ENCODE results near the gene ZMIZ1. TPM values are rescaled to one million over a fixed set of nuclear protein-coding genes. Genes with fewer than 3 reads are reported as not detected.
"Not testable (repeated sequence)": the region's sequence is repeated elsewhere in the genome, so short reads cannot be mapped to it uniquely, and the experiment has no call there.

Gene ZMIZ1
- total RNA-seq, 6 experiments from 2014 or later, result 38.6 to 60.3 (median 51.2) TPM

DNA sequence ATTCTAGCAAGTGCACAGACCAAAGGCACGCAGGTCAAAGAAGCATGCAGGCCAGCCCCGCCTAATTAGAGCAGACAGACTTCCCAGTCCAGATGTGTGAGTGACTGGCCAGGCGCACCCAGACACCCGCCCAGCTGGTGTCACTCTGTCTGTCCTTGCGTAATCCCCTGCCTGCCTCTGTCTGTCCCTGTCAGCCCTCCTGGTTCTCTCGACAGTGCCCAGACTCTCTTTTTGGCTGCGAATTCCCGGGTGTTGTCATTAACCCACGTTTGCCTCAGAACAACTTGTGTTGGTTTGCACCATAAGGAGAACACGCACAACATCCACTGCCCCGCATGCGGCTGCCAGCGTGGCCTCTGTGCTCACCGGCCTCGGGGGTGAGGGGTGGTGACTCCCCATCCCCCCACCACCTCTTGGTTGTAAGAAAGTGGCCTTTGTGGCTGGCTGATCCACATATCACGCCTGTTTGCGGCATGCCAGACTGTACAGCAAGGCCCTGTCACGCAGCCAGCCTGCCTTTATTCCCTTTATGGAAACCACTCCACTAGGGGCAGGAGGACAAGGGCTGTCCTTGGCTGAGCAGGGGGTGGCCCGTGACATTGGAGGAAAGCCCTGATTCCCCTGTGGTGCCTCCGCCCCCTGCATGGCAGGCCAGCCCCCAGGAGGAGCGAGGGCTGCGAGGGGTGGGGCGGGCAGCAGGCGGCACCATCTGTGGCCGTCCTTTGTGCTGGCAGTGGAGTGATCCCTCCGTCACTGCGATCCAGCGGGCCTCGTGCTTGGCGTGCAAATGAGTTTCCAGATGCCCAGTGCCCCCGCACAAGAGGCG, 205.7 kb downstream of the ZMIZ1 start:
- H3K4me3 Mint-ChIP-seq, result peak overlapping the region; percentile 10; the same call in 1 of the 2 replicates
- no peaks in the 10 kb centered on the region; the same call in none of the 2 replicates for H3K36me3 Mint-ChIP-seq (ENCODE audit: low read depth)
- TF ChIP-seq, protein P1, sequence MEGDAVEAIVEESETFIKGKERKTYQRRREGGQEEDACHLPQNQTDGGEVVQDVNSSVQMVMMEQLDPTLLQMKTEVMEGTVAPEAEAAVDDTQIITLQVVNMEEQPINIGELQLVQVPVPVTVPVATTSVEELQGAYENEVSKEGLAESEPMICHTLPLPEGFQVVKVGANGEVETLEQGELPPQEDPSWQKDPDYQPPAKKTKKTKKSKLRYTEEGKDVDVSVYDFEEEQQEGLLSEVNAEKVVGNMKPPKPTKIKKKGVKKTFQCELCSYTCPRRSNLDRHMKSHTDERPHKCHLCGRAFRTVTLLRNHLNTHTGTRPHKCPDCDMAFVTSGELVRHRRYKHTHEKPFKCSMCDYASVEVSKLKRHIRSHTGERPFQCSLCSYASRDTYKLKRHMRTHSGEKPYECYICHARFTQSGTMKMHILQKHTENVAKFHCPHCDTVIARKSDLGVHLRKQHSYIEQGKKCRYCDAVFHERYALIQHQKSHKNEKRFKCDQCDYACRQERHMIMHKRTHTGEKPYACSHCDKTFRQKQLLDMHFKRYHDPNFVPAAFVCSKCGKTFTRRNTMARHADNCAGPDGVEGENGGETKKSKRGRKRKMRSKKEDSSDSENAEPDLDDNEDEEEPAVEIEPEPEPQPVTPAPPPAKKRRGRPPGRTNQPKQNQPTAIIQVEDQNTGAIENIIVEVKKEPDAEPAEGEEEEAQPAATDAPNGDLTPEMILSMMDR (IDR thresholded peaks at IDR 0.05), result peak; percentile 21; the same call in 1 of the 2 replicates
- peaks cover 38% of the 10 kb centered on the region for H3K4me1 Mint-ChIP-seq (ENCODE audit: low read depth)
- peak overlapping the region; percentile 77 for H3K27ac Mint-ChIP-seq
- peak; percentile 45 for DNase-seq
- H3K9me3 Mint-ChIP-seq, result no peaks in the 10 kb centered on the region
- H3K27me3 Mint-ChIP-seq (ENCODE audit: insufficient read depth), result peaks cover 11% of the 10 kb centered on the region

DNA sequence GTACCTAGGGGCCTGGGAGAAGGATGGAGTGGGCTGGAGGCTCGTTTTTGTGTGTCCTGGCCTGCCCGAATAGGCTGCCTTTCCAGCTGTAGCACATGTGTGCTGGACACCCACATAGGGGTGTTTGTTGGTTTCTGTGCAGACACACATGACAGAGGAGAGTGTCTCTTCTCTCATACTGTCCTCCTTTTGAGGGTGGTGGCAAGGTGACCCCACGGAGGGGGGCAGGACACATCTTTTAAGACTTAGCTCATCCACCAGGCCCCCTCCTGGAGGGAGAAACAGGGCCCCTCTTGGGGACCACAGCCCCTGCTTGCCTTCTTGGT, 206.3 kb downstream of the ZMIZ1 start:
- TF ChIP-seq, protein P1 (IDR thresholded peaks at IDR 0.05), result no peak
- Mint-ChIP-seq H3K27me3 (ENCODE audit: insufficient read depth) (peaks cover 7% of the 10 kb centered on the region), H3K4me1 (ENCODE audit: low read depth) (peaks cover 32% of the 10 kb centered on the region), H3K4me3 (no peak overlapping the region; the same call in 1 of the 2 replicates), H3K27ac (peak overlapping the region; percentile 77), H3K9me3 (no peaks in the 10 kb centered on the region), H3K36me3 (ENCODE audit: low read depth) (no peaks in the 10 kb centered on the region; the same call in none of the 2 replicates)
- DNase-seq, result no peak

DNA sequence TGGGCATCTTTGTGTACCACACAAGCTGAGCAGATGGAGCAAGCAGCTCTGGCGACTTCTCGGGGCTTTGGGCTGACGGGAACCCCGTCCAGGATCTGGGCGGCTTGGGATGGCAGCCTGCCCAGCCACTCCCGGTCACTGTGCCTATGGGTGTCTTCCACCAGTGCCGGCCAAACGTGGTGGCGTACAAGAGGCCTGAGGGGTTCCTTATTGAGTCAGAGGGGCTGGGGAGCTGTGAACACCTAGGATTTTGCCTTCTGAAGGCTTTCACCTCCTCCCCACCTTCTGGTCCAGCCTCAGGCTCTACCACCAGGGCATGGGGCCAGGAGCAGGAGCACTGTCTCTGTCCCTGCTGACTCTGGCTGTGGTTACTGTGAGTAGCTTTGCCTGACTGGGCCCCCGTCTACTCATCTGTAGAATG, 206.7 kb downstream of the ZMIZ1 start:
- peak; percentile 78 for DNase-seq
- Mint-ChIP-seq H3K4me3 (no peak overlapping the region; the same call in 1 of the 2 replicates), H3K27ac (peak overlapping the region; percentile 77), H3K27me3 (ENCODE audit: insufficient read depth) (peaks cover 5% of the 10 kb centered on the region), H3K4me1 (ENCODE audit: low read depth) (peaks cover 29% of the 10 kb centered on the region), H3K36me3 (ENCODE audit: low read depth) (peaks cover under 1% of the 10 kb centered on the region), H3K9me3 (no peaks in the 10 kb centered on the region)
- TF ChIP-seq, protein P1 (IDR thresholded peaks at IDR 0.05), result no peak

DNA sequence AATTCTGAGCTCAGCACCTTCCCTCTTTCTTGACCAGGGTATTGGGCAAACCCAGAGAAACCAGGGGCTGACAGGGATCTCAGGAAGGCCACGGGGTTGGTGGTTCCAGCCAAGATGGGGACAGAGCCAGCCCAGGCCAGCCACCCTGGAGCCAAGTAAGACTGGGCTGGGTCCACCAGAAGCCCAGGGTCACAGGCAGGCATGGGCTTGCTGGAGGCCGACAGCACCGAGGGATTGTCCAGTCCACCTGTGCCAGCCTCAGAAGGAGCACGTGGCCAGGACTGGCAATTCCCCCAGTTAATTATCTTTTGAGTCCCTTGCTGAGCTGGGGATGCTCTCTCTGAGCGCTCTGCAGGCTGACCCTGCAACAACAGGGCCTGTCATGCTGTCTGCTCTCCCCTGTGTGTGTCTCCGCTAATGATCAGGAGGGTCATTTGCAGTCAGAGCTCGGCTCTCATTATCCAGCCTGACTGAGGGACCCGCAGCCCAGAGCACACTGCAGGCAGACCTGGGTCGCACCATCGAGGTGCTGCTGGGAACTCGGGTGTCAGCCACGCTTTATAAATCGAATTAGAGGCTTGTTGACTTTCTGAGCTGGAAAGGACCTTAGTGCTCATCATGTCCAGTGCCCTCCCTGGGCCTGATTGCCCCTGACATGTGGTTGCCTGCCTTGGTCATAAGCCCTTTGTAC, 209.0 kb downstream of the ZMIZ1 start:
- Mint-ChIP-seq H3K9me3 (no peaks in the 10 kb centered on the region), H3K4me3 (no peak overlapping the region), H3K4me1 (ENCODE audit: low read depth) (peaks cover 49% of the 10 kb centered on the region), H3K27me3 (ENCODE audit: insufficient read depth) (peaks cover 7% of the 10 kb centered on the region), H3K36me3 (ENCODE audit: low read depth) (peaks cover 12% of the 10 kb centered on the region), H3K27ac (no peak overlapping the region)
- DNase-seq, result no peak
- TF ChIP-seq, protein P1 (IDR thresholded peaks at IDR 0.05), result no peak

DNA sequence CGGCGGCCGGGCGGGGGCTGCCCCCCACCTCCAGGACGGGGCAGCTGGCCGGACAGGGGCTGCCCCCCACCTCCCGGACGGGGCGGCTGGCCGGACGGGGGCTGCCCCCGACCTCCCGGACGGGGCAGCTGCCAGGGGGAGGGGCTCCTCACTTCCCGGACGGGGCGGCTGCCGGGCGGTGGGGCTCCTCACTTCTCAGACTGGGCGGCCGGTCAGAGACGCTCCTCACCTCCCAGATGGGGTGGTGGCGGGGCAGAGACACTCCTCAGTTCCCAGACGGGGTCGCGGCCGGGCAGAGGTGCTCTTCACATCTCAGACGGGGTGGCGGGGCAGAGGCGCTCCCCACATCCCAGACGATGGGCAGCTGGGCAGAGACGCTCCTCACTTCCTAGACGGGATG, 210.3 kb downstream of the ZMIZ1 start:
- not testable (repeated sequence) for H3K27me3 Mint-ChIP-seq (ENCODE audit: insufficient read depth); H3K9me3 Mint-ChIP-seq; DNase-seq; H3K27ac Mint-ChIP-seq; H3K4me3 Mint-ChIP-seq
- peaks cover 53% of the 10 kb centered on the region for H3K4me1 Mint-ChIP-seq (ENCODE audit: low read depth)
- H3K36me3 Mint-ChIP-seq (ENCODE audit: low read depth), result peaks cover 13% of the 10 kb centered on the region

DNA sequence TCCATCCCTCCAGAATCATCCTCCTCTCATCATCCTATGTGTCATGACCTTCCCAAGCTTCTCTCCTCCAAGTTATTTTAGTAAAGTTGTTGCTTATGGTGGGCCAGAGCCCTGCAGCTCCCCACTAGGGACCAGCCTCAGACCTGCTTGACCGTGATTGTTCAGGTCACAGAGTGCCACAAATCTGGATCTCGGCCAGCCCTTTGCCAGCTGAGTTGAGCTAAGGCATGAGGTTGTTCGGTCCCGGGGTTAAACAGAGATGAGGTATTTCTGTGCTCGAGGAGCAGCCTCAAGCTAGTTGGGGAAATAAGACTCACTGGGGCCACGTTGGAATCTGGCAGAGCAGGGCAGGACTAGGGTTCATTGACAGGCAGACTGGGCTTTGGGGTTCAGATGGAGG, 212.2 kb downstream of the ZMIZ1 start:
- no peak overlapping the region for H3K27ac Mint-ChIP-seq
- H3K36me3 Mint-ChIP-seq (ENCODE audit: low read depth), result peaks cover 24% of the 10 kb centered on the region
- no peak overlapping the region for H3K4me3 Mint-ChIP-seq
- H3K9me3 Mint-ChIP-seq, result no peaks in the 10 kb centered on the region
- TF ChIP-seq, protein P1 (IDR thresholded peaks at IDR 0.05), result no peak
- peaks cover 5% of the 10 kb centered on the region for H3K27me3 Mint-ChIP-seq (ENCODE audit: insufficient read depth)
- peaks cover 45% of the 10 kb centered on the region for H3K4me1 Mint-ChIP-seq (ENCODE audit: low read depth)
- DNase-seq, result no peak

Measured in HFFc6 (cell line).